MM.1S (cell line): ENCODE data around the gene SCGN.

ENCODE experiments used
- DNase-seq: peaks from one replicate; pipeline ENCODE4 v3.0.0-alpha.2; 2015
- H2AFZ ChIP-seq: fragments of 300-600 bp; sonication (generic); 2 replicates; pipeline ENCODE4 v1.6.0; 2016; ENCODE audit warnings: antibody characterized with exemption, low read length
- H3F3A ChIP-seq: fragments of 300-600 bp; sonication (generic); 2 replicates; pipeline ENCODE4 v1.6.1; 2016; ENCODE audit warnings: mild to moderate bottlenecking, antibody characterized with exemption, low read length, moderate library complexity, mixed read lengths; ENCODE audit not compliant: insufficient read depth
- H3K27ac ChIP-seq: fragments of 300-600 bp; sonication (generic); 2 replicates; pipeline ENCODE4 v1.5.1; 2016; ENCODE audit warnings: mild to moderate bottlenecking, low read length
- H3K27me3 ChIP-seq: fragments of 300-600 bp; sonication (generic); replicated peaks from 2 replicates; pipeline ENCODE4 v1.6.0; 2016; ENCODE audit warnings: low read length; ENCODE audit not compliant: insufficient read depth
- H3K36me3 ChIP-seq: fragments of 300-600 bp; sonication (generic); replicated peaks from 2 replicates; pipeline ENCODE4 v1.6.1; 2016; ENCODE audit warnings: mild to moderate bottlenecking, low read length, mixed read lengths; ENCODE audit not compliant: insufficient read depth
- H3K4me1 ChIP-seq: fragments of 300-600 bp; sonication (generic); 2 replicates; pipeline ENCODE4 v1.6.1; 2016; ENCODE audit warnings: low read length, mixed read lengths
- H3K4me2 ChIP-seq: fragments of 300-600 bp; sonication (generic); 2 replicates; pipeline ENCODE4 v1.6.0; 2016; ENCODE audit warnings: low read depth, low read length
- H3K4me3 ChIP-seq: fragments of 300-600 bp; sonication (generic); 2 replicates; pipeline ENCODE4 v1.5.1; 2016; ENCODE audit warnings: low read length, mixed read lengths
- H3K79me2 ChIP-seq: fragments of 300-600 bp; sonication (generic); 2 replicates; pipeline ENCODE4 v1.6.1; 2016; ENCODE audit warnings: mixed run types, low read length, mixed read lengths
- H3K9ac ChIP-seq: fragments of 300-600 bp; sonication (generic); 2 replicates; pipeline ENCODE4 v1.6.1; 2016; ENCODE audit warnings: low read length, mixed read lengths
- H3K9me2 ChIP-seq: fragments of 300-600 bp; sonication (generic); replicated peaks from 2 replicates; pipeline ENCODE4 v1.6.1; 2016; ENCODE audit warnings: mild to moderate bottlenecking, low read length, mixed read lengths; ENCODE audit not compliant: insufficient read depth
- H3K9me3 ChIP-seq: fragments of 300-600 bp; sonication (generic); replicated peaks from 2 replicates; pipeline ENCODE4 v1.6.1; 2016; ENCODE audit warnings: mild to moderate bottlenecking, low read length, mixed read lengths; ENCODE audit not compliant: insufficient read depth
- H4K20me1 ChIP-seq: fragments of 300-600 bp; sonication (generic); 2 replicates; pipeline ENCODE4 v1.6.1; 2016; ENCODE audit warnings: mild to moderate bottlenecking, low read length, moderate library complexity, mixed read lengths; ENCODE audit not compliant: insufficient read depth
- CTCF ChIP-seq: fragments of 300-600 bp; sonication (generic); IDR thresholded peaks from 2 replicates; pipeline ENCODE4 v1.5.1; 2016; ENCODE audit warnings: antibody characterized with exemption, low read length, mixed read lengths
- EZH2 ChIP-seq: fragments of 300-600 bp; sonication (generic); optimal IDR thresholded peaks from 2 replicates; pipeline ENCODE3; 2017; ENCODE audit warnings: low read depth, mild to moderate bottlenecking, antibody characterized with exemption, low read length, mixed read lengths
- EZH2phosphoT487 ChIP-seq: fragments of 300-600 bp; sonication (generic); IDR thresholded peaks from 2 replicates; pipeline ENCODE4 v1.6.1; 2018; ENCODE audit warnings: antibody characterized with exemption, low read length

Gene SCGN

GRCh38 chr6:25639653-25640052, 12.4 kb upstream of the SCGN start:
- no peak overlapping the region for H2AFZ ChIP-seq
- no peaks in the 10 kb centered on the region for H3K79me2 ChIP-seq
- H3K9me3 ChIP-seq = no peaks in the 10 kb centered on the region
- no peak overlapping the region for H3K4me3 ChIP-seq
- no peaks in the 10 kb centered on the region for H4K20me1 ChIP-seq
- TF ChIP-seq CTCF = no peak
- H3K4me2 ChIP-seq = no peak overlapping the region
- H3K4me1 ChIP-seq = no peaks in the 10 kb centered on the region
- no peaks in the 10 kb centered on the region for H3K9me2 ChIP-seq
- no peak for DNase-seq
- H3K27ac ChIP-seq = no peak overlapping the region
- H3F3A ChIP-seq = no peaks in the 10 kb centered on the region
- no peaks in the 10 kb centered on the region for H3K27me3 ChIP-seq
- H3K9ac ChIP-seq = no peak overlapping the region
- H3K36me3 ChIP-seq = no peaks in the 10 kb centered on the region

- H4K20me1 ChIP-seq = no peaks in the 10 kb centered on the region
- H3F3A ChIP-seq = no peaks in the 10 kb centered on the region
- no peaks in the 10 kb centered on the region for H3K27me3 ChIP-seq
- no peaks in the 10 kb centered on the region for H3K36me3 ChIP-seq
- H3K9ac ChIP-seq = no peak overlapping the region
- DNase-seq = no peak
- no peak overlapping the region for H2AFZ ChIP-seq
- H3K9me3 ChIP-seq = no peaks in the 10 kb centered on the region
- TF ChIP-seq EZH2phosphoT487 = no peak
- no peak for TF ChIP-seq CTCF
- TF ChIP-seq EZH2 = no peak
- H3K79me2 ChIP-seq = no peaks in the 10 kb centered on the region
- no peak overlapping the region for H3K27ac ChIP-seq
- H3K9me2 ChIP-seq = no peaks in the 10 kb centered on the region
- no peak overlapping the region for H3K4me3 ChIP-seq
- H3K4me1 ChIP-seq = no peaks in the 10 kb centered on the region
- H3K4me2 ChIP-seq = no peak overlapping the region
These were observed 11.6 kb upstream of the SCGN start for GRCh38 chr6:25640446-25640845.

DNA sequence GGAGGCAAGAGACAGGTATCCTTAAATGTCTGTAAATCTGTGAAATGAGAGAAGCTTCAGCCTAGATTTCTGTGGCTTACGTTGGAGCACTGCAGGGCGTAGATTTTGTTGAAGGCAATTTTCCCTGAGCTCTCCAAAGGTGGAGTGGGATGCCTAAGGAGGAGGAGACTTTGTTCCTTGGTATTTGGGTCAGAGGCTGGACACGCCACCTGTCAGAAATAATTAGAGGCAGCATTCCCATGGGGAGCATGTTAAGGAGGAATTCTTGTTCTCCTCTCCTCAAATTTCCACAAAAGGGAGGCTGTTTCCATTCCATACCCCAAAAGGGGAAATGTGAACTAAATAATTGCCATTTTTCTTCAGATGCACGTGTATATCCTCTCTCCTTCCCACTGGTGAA, 11.1 kb upstream of the SCGN start:
- H3K27ac ChIP-seq = no peak overlapping the region
- no peak overlapping the region for H3K4me3 ChIP-seq
- DNase-seq = no peak
- no peaks in the 10 kb centered on the region for H3K9me3 ChIP-seq
- H3F3A ChIP-seq = no peaks in the 10 kb centered on the region
- H3K4me1 ChIP-seq = no peaks in the 10 kb centered on the region
- H3K4me2 ChIP-seq = no peak overlapping the region
- H3K9me2 ChIP-seq = no peaks in the 10 kb centered on the region
- no peaks in the 10 kb centered on the region for H3K79me2 ChIP-seq
- H3K27me3 ChIP-seq = no peaks in the 10 kb centered on the region
- no peaks in the 10 kb centered on the region for H3K36me3 ChIP-seq
- no peak overlapping the region for H2AFZ ChIP-seq
- no peaks in the 10 kb centered on the region for H4K20me1 ChIP-seq
- no peak for TF ChIP-seq EZH2phosphoT487
- no peak for TF ChIP-seq CTCF
- no peak for TF ChIP-seq EZH2
- no peak overlapping the region for H3K9ac ChIP-seq

DNA sequence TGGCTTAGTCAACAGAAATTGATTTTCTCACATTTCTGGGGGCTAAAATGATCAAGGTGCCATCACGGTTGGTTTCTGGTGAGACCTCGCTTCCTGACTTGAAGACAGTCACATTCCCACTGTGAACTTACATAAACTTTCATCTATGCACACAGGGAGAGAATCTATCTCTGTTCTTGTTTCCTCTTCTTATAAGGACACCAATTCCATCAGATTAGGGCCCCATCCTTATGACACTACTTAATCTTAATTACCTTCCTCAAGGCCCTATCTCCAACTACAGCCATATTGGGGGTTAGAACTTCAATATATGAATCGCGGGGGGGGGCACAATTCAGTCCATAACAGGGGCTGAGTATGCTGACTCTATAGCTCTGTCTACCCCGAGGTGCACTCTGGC, 10.6 kb upstream of the SCGN start:
- TF ChIP-seq EZH2 (no peak), CTCF (no peak), EZH2phosphoT487 (no peak)
- Histone ChIP-seq H3K79me2 (no peaks in the 10 kb centered on the region), H3K9me2 (no peaks in the 10 kb centered on the region), H2AFZ (no peak overlapping the region), H3K4me1 (no peaks in the 10 kb centered on the region), H3K9me3 (no peaks in the 10 kb centered on the region), H3K4me2 (no peak overlapping the region), H4K20me1 (no peaks in the 10 kb centered on the region), H3K4me3 (no peak overlapping the region), H3F3A (no peaks in the 10 kb centered on the region), H3K27ac (no peak overlapping the region), H3K27me3 (no peaks in the 10 kb centered on the region), H3K9ac (no peak overlapping the region), H3K36me3 (no peaks in the 10 kb centered on the region)
- no peak for DNase-seq
